Transverse colon (tissue), 1 donor: ENCODE results near the gene UBALD1.

ENCODE experiments used
- EP300 ChIP-seq: sonication (generic); formaldehyde crosslinking; IDR thresholded peaks from one replicate; pipeline ENCODE4 v1.6.1; 2017; ENCODE audit warnings: antibody characterized with exemption, low read depth
- POLR2A ChIP-seq: fragments of 450-650 bp; IDR thresholded peaks from one replicate; pipeline ENCODE4 v1.6.1; 2016; ENCODE audit warnings: antibody characterized with exemption, mild to moderate bottlenecking, moderate library complexity

DNA sequence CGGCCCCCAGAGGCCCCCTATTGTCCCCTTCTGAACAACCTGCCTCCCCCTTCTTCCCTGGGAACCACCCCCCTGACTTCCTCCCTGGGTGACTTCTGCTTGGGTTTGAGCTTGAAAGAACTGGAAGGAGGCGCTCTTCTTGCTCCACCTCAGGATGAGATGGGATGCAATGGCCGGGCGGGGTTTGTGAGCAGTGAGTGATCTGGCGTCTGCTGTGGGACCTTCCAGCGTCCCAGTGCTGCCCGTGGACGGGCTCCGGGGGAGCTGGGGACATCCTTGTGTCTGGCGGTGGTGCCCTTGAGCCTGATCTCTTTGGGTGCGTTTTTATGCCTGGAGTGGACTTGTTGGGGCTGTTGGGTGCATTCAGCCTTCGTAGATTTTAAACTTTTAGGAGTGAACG lies 21.5 kb upstream of the UBALD1 start:
- TF ChIP-seq POLR2A = no peak
- TF ChIP-seq EP300 = no peak
